Cerebellar cortex (tissue), 1 donor: Measurements from ENCODE around the gene C1orf105.

Source experiments
- DNase-seq: peaks from one replicate; pipeline ENCODE4 v3.0.0-alpha.2; 2015; ENCODE audit warnings: low spot score

C1orf105 gene

DNA sequence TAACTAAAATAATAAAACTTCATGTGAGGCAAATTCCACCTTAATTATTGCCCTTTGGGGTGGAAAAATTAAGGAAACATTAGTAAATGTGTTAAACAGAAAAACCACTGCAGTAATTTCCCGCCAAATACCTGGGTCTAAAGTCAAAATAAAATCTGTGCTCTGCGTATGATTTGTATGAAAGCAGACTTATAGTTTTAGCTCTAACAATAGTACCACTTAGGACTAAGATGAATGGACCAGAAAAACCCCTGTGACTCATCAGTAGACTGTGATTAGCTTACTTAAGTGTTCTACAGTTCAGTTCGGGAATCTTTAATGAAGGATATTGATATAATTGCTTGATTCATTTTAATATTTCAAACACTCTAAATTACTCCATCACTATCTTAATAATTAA is 23.3 kb upstream of the C1orf105 start:
- no peak for DNase-seq

DNA sequence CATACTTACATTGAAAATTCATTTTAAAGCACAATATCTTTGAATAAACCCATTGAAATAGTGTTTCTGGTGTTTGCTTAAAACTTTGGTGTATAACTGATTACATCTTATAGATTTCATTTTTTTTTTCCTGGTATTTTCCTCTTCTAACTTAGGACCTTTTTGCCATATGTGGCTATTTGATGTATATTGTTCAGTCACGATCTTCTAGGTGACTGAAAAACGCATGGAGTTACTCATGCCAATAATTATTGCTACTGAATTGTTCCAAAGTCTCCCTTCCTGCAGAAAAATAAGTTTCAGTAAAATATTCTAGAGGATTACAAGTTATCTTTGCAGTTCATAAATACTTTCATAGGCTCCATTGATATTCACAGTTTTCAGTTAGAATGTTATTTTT is 22.9 kb upstream of the C1orf105 start:
- no peak for DNase-seq

DNA sequence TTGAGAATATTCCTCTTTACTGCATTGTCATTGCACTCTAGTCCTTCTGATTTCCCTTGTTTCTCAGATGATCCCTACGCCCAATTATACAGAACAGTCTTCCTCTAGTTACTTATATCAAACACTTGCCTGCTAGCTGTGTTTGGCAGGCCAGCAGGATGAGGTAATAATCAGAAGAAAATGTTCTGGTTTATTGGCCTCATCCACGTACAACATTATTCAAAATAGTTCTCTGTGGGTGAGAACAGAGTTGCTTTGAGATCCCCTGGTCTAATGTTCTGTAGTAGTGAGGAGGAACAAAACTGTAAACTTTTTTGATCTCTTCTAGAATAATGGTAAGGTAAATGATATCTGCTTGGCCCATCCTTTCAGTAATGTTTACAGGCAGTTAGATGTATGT is 22.3 kb upstream of the C1orf105 start:
- no peak for DNase-seq

DNA sequence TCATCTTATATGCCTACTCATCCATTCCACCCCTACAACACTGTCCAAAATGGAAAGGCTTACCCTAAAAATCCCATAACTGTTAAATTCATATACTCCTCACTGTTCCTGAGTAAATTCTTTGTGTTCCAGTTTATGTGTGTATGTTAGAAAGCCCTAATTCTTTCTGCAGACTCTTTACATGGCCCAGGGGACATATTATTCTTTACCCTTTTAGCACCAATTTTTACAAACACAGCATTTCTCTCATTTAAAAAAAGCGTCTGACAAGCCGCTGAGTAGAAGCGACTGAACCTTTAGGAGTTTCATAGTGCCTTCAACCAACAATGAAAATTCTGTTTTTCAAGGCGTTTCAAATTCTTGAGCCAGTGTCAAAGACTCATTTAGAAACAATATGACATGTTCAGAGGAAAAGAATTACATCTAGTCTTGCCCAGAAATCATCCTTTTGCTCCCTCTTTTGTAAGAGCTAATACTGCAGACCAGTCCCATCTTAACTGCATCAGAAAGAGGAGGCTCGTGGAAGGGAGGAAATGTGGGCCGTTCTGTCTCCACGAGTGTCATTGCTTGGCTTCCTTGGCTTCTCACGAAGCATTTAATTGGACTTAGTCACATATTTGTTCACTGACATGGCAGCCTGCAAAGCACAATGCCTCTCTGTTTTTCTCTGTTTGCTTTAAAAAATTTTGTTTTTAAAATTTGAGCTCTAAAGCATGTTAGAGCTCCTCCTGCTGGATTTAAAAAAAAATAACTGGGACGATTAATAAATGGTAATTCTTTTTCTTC is 21.3 kb upstream of the C1orf105 start:
- DNase-seq = peak; percentile 87

DNA sequence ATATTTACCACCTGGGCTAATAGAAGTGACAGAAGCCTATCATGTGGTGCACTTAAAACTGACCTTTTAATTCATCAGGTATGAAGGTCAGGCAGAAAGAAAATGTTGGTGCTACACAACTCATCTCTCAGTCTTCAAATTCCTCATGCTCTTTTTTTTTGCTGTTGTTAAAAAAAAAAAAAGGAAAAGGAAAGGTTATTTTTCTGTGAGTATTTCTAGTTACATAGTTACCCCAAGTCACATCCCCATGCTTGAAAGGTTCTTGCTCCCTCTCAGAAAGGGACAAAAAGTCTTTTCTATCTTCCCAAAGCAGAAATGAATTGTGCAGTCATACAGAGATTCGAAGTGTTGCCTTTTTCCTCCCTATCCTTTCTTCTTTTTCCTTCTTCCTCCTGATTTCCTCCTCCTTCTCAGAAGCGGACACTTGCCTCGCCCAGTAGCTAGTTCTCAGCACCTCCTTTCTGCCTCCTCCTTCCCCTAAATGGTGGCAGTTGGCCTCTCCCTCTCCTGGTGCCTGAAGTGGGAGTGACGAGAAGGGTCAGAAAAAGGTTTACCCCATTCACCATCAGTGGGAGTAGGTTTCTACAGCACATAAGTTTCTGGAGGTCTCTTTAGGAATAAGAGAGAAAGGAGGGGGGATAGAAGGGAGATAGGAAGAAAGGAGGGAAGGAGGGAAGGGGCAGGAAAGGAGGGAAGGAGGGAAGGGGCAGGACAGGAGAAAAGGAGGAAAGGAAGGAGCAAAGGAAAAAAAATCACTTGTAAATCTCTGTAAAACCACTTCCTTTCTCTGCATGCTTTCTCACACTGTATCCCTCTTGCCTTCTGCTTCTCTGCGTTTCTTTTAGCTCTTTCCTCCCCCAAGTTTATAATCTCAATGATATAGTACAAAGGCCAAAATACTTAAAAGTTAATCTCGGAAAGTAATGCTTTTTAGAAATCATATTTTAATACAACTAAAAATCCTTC is 20.4 kb upstream of the C1orf105 start:
- DNase-seq = peak; percentile 75

DNA sequence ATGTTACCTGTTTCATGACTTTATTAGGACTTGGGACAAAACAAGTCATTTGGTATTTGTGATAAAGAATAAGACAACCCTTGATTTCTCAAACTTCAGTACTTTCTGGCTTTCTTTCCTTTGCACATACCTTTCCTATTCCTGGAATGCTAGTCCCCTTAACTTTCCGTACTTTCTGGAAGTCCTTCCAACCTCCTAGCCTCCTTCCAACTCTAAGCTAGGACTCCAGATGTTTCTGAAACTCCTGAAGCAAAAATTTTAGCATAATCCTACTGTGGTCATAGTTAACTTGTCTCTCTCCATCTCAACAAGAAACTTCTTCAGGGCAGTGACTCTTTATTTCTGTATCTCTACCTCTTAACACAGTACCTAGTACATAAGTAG is 19.8 kb upstream of the C1orf105 start:
- no peak for DNase-seq

DNA sequence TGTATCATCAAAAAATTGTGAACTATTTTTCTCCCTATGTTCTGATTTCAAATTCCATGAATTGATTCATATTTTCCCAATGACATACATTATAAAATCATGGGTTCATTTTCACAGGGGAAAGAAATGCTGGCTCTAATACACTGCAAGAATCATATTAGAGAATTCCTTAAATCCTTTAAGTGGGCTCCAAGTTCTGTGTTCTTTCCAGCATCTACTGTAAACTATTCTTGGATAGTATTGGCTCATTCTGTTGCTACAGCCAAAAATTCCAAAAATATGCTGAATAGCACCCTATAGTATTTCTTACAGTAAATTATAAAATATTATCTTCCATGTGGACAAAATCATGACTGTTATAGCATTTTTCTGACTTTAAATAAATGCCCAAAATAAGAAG is 19.0 kb upstream of the C1orf105 start:
- no peak for DNase-seq

DNA sequence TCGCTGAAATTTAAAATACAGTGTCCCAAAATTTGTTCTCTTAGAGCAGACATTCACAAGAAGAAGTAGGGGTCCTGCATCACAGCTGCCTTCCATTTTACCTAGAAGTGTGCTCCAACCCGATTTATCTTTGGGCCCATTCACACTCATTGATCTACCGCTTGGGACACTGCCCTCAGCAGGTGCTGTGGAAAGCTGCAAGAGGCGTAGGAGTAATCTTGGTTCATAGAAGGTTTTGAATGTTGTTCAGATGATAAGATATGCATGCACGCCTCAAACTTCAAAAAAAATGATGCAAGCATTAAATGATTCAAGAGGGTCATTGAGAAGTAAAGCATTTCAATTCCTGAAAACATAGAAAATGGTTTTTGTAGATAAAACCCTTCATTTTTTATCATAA is 18.6 kb upstream of the C1orf105 start:
- peak; percentile 62 for DNase-seq

DNA sequence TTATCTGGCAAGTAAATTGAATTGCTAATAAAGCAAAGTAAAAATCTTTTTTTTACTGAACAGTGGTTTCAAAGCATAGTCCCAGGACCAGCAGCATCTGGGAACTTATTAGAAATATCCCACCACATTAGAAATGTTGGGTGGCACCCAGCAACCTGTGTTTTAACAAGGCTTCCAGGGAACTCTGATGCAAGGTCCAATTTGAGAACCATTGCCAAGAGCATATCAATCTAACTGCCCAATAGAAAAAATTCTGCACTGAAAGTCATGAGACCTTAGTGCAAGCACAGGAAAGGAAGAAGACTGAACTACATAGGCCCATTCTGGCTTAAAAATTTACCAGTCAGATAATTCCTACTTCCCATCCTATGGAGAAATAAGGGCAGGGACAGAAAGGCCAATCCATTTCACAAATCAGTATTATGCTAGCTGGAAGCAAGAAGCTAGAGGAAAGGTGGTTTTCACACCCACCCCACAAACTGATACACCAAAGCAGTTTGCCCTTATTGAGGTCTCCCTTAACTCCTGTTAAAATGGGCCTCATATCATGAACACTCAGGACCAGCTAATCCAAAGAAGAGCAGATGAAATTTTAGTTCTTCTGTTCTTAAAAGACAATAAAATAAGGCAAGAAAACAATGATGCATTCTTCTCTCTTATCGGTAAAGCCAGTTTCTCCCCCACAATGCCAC is 17.5 kb upstream of the C1orf105 start:
- no peak for DNase-seq

DNA sequence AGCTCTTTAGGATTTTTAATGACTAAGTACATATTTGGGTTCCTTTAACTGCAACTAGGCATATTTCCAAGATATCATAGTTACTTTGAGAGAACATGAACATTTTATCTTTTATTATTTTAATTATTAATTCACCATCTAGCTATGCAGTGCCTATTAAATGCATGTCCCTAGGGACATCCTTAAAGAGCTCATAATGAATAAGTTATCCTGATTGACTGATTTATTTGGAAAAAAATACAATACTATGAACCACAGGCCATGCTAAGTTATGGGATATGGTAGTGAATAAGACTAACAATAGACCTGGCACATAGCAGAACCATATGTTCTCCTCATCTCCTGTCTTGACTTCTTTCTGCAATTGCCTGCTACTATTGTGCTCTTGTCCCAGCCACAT is 16.4 kb upstream of the C1orf105 start:
- no peak for DNase-seq

DNA sequence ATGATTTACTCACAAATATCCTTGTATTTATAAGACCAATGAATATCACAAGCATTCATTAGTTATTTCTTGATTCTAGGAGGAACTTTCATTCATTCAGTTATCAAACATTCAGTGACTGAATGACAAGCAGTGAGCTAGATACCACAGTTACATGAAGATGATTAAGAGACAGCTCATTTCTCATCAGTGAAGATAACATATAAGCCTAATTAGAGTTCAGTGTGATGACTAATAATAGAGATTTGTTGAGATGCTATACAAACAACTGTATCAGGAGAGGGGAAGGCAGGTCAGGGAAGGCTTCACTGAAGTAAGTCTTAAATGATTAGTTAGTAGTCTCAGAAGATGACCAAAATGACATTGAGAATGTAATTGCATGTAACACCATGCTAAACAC is 14.6 kb upstream of the C1orf105 start:
- no peak for DNase-seq

DNA sequence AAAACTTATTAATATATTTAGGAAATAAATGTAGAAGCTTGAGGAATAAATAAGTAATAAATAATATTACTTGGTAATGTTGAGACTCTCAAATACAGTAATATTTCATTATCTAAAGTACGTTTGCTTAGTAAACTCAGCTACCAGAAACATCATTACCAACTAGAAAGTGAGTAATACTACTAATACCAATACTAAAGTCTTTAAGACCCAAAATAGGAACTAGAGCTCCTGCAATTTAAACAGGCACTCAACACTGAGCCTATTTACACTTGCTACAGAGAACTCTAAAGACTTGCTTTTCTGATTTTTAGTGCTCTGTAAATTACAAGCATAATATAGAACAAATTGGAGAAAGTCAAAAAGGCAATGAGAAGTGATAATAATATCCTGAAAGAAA is 13.5 kb upstream of the C1orf105 start:
- no peak for DNase-seq

DNA sequence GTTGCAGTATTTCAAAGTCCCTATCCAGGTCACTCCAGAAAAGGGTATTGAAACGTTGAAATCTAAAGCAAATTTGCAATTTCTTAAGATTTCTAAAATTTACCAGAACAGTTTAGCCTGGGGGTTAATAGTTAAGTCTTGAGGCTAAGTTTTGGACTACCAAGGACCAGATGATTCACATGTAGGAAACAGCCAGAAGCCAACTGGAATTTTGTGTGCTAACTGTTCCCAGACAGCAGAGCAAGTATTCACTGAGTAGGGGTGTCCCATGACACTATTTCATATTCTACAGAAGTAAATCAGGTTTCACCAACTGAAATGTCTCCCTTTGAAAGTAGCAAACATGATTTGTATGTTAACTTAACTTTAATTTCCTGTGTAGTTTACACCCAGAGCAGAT is 11.5 kb upstream of the C1orf105 start:
- DNase-seq = no peak

DNA sequence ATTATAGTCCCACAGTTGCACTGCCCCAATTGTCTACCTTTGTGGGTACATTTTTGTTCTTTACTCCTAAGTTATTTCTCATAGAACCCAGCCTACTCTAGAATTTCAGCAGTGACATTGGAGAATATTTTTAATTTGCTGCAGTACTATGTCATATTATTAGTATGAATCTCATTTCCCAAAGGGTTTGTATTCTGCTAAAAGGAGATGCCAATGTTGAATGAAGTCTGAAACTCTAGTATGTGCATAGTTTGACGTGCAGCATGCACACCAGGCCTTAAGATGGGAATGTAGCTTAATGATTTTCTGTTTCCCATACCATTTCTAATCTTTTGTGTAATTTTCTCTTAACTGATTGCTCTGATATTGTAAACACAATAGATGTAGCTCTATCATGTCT is 10.5 kb upstream of the C1orf105 start:
- DNase-seq = no peak

DNA sequence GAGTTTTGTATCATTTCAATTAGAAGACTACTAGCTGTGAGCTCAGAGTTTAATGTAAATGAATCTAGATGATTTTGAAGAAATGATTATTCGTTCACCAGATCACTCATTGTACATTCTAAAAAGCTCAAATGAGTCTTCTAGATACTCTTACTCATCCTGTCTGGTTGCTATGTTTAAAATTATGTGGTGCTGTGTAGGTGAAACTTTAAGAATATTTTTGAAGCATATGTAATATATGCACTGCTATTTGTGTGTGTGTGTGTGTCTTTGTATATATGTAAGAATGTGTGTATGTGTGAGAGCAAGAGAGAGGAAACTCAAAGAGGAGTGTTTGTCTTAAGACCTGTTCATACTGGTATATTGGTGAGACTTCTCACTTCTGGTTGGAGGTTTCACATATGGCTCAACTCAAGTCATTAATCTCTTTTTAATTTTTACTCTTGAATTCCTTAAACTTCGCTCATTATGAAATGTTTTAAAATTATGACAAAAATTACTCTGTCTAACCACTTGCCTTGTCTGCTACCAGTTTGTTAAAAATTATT is 8.6 kb upstream of the C1orf105 start:
- DNase-seq = no peak

DNA sequence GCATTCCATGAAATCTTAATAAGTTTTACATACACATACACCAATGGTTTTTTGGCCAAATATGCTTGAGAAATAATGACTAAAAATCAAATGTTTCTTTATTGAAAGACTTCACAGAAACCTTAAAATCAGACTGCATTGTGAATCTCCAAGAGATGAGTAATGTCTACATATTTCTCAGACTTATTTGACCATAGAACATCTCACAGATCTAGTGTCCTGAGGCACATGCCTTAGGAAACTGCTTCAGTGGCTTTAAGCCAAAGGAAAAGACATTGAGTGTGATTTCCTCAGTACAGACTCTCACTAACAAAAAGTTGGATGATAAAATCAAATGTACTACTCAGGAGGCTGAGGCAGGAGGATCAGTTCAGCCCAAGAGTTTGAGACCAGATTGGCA is 6.2 kb upstream of the C1orf105 start:
- DNase-seq = no peak

DNA sequence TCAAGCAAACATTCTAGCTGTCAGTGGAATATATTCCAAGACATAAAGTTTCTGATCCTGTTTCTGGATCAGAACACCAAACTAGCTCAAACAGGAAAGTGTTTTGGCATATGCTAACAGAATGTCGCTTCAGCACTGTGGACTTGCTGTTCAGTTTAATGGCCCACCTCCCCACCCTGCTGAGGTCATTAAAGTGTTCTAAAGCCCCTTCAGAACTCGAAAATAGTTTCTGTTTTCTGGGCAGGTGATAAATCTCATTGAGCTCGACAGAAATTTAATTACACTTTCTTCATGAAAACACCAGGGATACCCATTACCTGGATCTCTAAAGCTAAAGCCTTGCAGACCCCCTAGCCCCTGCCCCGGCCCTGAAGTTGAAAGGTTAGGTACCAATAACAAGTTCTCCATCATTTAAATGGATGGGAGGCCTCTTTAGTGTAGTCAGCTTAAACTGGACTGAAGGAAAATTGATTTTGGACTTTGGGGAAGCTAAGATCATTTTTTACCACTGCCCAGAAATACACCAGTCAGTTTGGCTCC is 3.9 kb upstream of the C1orf105 start:
- DNase-seq = peak; percentile 88

DNA sequence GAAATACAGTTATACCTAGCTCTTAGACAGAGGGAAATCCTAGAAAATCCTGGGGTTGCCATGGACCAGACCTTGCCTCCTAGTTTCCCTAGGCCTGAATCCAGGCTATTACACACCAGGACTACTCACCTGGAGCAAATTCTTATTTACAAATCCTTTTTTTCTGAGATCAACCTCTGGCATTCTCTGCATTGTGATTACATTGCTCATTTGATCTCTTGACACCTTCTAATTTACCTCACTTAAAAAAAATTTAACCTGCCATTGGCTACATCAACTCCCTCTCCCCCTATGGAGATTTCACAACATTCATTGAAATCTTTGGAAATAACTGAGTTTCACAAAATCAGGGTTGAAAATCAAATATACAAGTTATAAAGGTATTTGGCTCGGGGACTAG is 2.9 kb upstream of the C1orf105 start:
- peak; percentile 87 for DNase-seq

DNA sequence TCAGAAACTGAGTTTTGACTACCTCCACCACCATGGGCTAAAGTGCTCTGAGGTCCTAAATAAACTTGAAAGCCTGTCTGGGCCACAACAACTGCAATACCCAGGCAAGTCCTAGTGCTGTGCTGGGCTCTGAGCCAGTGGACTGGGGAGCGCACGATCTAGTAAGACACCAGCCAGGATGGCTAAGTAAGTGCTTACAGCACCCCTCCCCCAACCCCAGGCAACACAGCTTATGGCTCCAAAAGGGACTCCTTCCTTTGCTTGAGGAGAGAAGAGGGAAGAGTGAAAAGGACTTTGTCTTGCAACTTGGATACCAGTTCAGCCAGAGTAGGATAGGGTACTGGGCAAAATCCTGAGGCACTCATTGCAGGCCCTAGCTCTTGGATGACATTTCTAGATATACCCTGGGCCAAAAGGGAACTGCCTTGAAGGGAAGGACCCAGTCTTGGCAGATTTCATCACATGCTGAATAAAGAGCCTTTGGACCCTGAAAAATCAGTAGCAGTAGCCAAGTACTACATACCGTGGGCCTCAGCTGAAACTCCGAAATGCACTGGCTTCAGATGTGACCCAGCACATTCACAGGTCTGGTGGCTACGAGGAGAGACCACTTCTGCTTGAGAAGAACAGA is 1.6 kb downstream of the C1orf105 start:
- DNase-seq = no peak

DNA sequence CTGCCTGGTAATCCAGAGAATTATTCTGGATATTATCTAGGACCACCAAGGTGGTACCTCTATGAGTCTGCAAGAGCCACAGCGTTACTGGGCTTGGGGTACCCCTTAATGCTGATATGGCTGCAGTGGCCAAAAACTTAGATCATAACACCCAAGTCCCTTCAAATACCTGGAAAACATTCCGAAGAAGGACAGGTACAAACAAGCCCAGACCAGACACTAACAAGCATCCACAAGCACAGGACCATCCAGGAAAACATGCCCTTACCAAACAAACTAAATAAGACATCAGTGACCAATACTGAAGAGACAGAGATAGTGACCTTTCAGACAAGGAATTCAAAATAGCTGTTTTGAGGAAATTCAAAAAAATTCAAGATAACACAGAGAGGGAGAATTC is 2.9 kb downstream of the C1orf105 start:
- no peak for DNase-seq

DNA sequence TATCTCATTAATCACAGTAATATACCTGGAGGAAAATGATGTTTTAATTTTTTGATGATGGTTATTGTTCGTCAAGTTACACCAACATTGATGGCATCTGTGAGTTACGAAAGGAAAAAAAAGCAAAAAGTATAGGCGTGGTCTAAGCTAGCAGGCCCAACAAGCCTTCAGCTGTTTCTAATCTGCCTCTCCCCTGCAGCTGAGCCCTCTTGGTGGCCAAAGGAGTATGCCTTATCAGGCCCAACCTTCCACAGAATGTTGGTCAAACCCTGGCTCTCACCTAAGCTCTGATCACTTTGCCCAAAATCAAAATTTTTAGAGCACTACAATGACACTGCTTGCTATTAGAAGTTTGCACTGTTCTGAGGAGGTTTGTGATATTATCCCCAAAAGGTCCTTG is 4.9 kb downstream of the C1orf105 start:
- DNase-seq = no peak

DNA sequence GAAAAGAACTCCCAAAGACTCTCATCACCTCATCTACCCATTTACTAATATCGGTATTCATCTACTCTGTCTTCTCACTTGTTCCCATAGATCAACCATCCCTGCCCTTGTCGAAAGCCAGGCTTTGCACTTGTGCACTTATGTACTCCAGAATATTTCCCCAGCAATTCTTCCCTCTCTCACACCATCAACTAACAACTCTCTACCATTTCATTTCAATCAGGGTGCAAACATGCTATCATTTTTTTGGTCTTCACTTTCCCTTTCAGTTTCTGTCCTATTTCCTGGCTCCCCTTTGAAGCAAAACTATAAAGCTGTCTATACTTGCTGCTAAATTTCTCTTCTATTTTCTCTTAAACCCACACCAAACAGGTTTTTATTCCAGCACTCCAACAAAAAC is 6.7 kb downstream of the C1orf105 start:
- no peak for DNase-seq
